Activated T-cell treated with anti-CD3 and anti-CD28 coated beads, Interleukin-2, amount 50 U/mL, for 72 hours (primary cell): ENCODE data around the gene CACNA1D. TPM values are rescaled to one million over a fixed set of nuclear protein-coding genes. Genes with fewer than 3 reads are reported as not detected.

Experiments
- ATAC-seq, 2 donors: fragments of 150-1000 bp; cut with Tn5 transposase; replicated peaks in 1 of 2; 2 replicates each; pipeline ENCODE4 v1.10.0; 2021; ENCODE audit warnings: moderate library complexity in 2 of 2, mild to moderate bottlenecking in 1 of 2
- DNase-seq, 2 donors: peaks; one replicate each; pipeline ENCODE4 v3.0.0; 2021 to 2022; ENCODE audit warnings: mixed read lengths in 1 of 2
- H3K27ac Mint-ChIP-seq: one replicate; pipeline ENCODE4 v1.8.0; 2022; ENCODE audit warnings: mild to moderate bottlenecking, moderate library complexity, mixed read lengths
- H3K27me3 Mint-ChIP-seq: one replicate; pipeline ENCODE4 v1.8.0; 2022; ENCODE audit warnings: low read depth, mixed read lengths
- H3K36me3 Mint-ChIP-seq, 2 donors: one replicate each; pipeline ENCODE4 v1.8.0; 2022; ENCODE audit warnings: mixed read lengths in 2 of 2, mild to moderate bottlenecking in 1 of 2; ENCODE audit not compliant: insufficient read depth in 2 of 2
- H3K4me1 Mint-ChIP-seq: one replicate; pipeline ENCODE4 v1.8.0; 2022; ENCODE audit warnings: low read depth, mixed read lengths
- H3K4me3 Mint-ChIP-seq, 2 donors: one replicate each; pipeline ENCODE4 v1.8.0; 2022; ENCODE audit warnings: mild to moderate bottlenecking in 2 of 2, mixed read lengths in 2 of 2, moderate library complexity in 2 of 2
- H3K9me3 Mint-ChIP-seq, 2 donors: one replicate each; pipeline ENCODE4 v1.8.0; 2022; ENCODE audit warnings: mixed read lengths in 2 of 2
- total RNA-seq, 2 donors: library from RNA; stranded (reverse); gene quantifications; one replicate each; pipeline ENCODE4 v1.2.3, GENCODE V29; 2022

CACNA1D gene
- total RNA-seq, 2 donors from 2014 or later = 0.82 to 1.9 TPM

- Mint-ChIP-seq H3K27ac (no peak overlapping the region), H3K36me3 (no peaks in the 10 kb centered on the region), H3K4me3 (no peak overlapping the region), H3K4me1 (no peaks in the 10 kb centered on the region), H3K27me3 (peaks cover 34% of the 10 kb centered on the region), H3K9me3 (no peaks in the 10 kb centered on the region)
- DNase-seq = no peak
- no peak for ATAC-seq
Measured at GRCh38 chr3:53768478-53769459, 274.4 kb downstream of the CACNA1D start.

GRCh38 chr3:53772562-53772961 lies 278.2 kb downstream of the CACNA1D start:
- peaks cover 35% of the 10 kb centered on the region for H3K27me3 Mint-ChIP-seq

GRCh38 chr3:53773021-53773436 lies 278.6 kb downstream of the CACNA1D start:
- no peak for DNase-seq
- Mint-ChIP-seq H3K27me3 (peaks cover 35% of the 10 kb centered on the region), H3K36me3 (no peaks in the 10 kb centered on the region), H3K4me1 (no peaks in the 10 kb centered on the region), H3K4me3 (no peak overlapping the region), H3K27ac (no peak overlapping the region), H3K9me3 (no peaks in the 10 kb centered on the region)
- ATAC-seq = no peak

More at GRCh38 chr3:53772562-53772961, 278.2 kb downstream of the CACNA1D start:
- DNase-seq (no peak), ATAC-seq (no peak)
- Mint-ChIP-seq H3K4me3 (no peak overlapping the region), H3K4me1 (no peaks in the 10 kb centered on the region), H3K36me3 (no peaks in the 10 kb centered on the region), H3K9me3 (no peaks in the 10 kb centered on the region), H3K27ac (no peak overlapping the region)

- no peak for ATAC-seq
- Mint-ChIP-seq H3K36me3 (no peaks in the 10 kb centered on the region), H3K4me3 (no peak overlapping the region), H3K27me3 (peaks cover 35% of the 10 kb centered on the region), H3K27ac (no peak overlapping the region), H3K9me3 (no peaks in the 10 kb centered on the region), H3K4me1 (no peaks in the 10 kb centered on the region)
- no peak for DNase-seq
Measured at GRCh38 chr3:53773611-53774368, 279.4 kb downstream of the CACNA1D start.

GRCh38 chr3:53774414-53774813 lies 280.0 kb downstream of the CACNA1D start:
- no peaks in the 10 kb centered on the region for H3K4me1 Mint-ChIP-seq
- H3K9me3 Mint-ChIP-seq = no peaks in the 10 kb centered on the region
- DNase-seq (no peak), ATAC-seq (no peak)
- no peak overlapping the region for H3K4me3 Mint-ChIP-seq
- peaks cover 35% of the 10 kb centered on the region for H3K27me3 Mint-ChIP-seq
- H3K36me3 Mint-ChIP-seq = no peaks in the 10 kb centered on the region
- H3K27ac Mint-ChIP-seq = no peak overlapping the region

- H3K4me3 Mint-ChIP-seq = no peak overlapping the region
- ATAC-seq (no peak), DNase-seq (no peak)
- H3K27ac Mint-ChIP-seq = no peak overlapping the region
- no peaks in the 10 kb centered on the region for H3K4me1 Mint-ChIP-seq
- H3K9me3 Mint-ChIP-seq = no peaks in the 10 kb centered on the region
- peaks cover 30% of the 10 kb centered on the region for H3K27me3 Mint-ChIP-seq
- no peaks in the 10 kb centered on the region for H3K36me3 Mint-ChIP-seq
Measured at GRCh38 chr3:53775018-53775417, 280.6 kb downstream of the CACNA1D start.

GRCh38 chr3:53775834-53776251 lies 281.4 kb downstream of the CACNA1D start:
- Mint-ChIP-seq H3K4me1 (no peaks in the 10 kb centered on the region), H3K9me3 (no peaks in the 10 kb centered on the region), H3K36me3 (no peaks in the 10 kb centered on the region), H3K4me3 (no peak overlapping the region), H3K27me3 (peaks cover 22% of the 10 kb centered on the region), H3K27ac (no peak overlapping the region)
- DNase-seq (no peak), ATAC-seq (no peak)

- ATAC-seq (no peak), DNase-seq (no peak)
- Mint-ChIP-seq H3K27me3 (peaks cover 16% of the 10 kb centered on the region), H3K9me3 (no peaks in the 10 kb centered on the region), H3K4me1 (no peaks in the 10 kb centered on the region), H3K27ac (peak overlapping the region; percentile 4), H3K36me3 (no peaks in the 10 kb centered on the region), H3K4me3 (no peak overlapping the region)
Measured at GRCh38 chr3:53776494-53777101, 282.2 kb downstream of the CACNA1D start.

GRCh38 chr3:53777468-53777867 lies 283.1 kb downstream of the CACNA1D start:
- DNase-seq (no peak), ATAC-seq (no peak)
- Mint-ChIP-seq H3K4me1 (no peaks in the 10 kb centered on the region), H3K4me3 (no peak overlapping the region), H3K36me3 (no peaks in the 10 kb centered on the region), H3K27ac (no peak overlapping the region), H3K9me3 (no peaks in the 10 kb centered on the region), H3K27me3 (peaks cover 9% of the 10 kb centered on the region)

- peaks cover 9% of the 10 kb centered on the region for H3K27me3 Mint-ChIP-seq
- no peaks in the 10 kb centered on the region for H3K9me3 Mint-ChIP-seq
- H3K4me3 Mint-ChIP-seq = no peak overlapping the region
- no peaks in the 10 kb centered on the region for H3K4me1 Mint-ChIP-seq
- DNase-seq (no peak), ATAC-seq (no peak)
- no peaks in the 10 kb centered on the region for H3K36me3 Mint-ChIP-seq
- H3K27ac Mint-ChIP-seq = no peak overlapping the region
Measured at GRCh38 chr3:53778153-53778552, 283.7 kb downstream of the CACNA1D start.

- Mint-ChIP-seq H3K9me3 (no peaks in the 10 kb centered on the region), H3K4me3 (no peak overlapping the region), H3K27me3 (peaks cover 16% of the 10 kb centered on the region), H3K27ac (no peak overlapping the region), H3K4me1 (no peaks in the 10 kb centered on the region), H3K36me3 (no peaks in the 10 kb centered on the region)
- DNase-seq (no peak), ATAC-seq (no peak)
Measured at GRCh38 chr3:53780171-53780570, 285.8 kb downstream of the CACNA1D start.

- H3K4me3 Mint-ChIP-seq = no peak overlapping the region
- H3K27ac Mint-ChIP-seq = no peak overlapping the region
- no peaks in the 10 kb centered on the region for H3K9me3 Mint-ChIP-seq
- peaks cover 16% of the 10 kb centered on the region for H3K27me3 Mint-ChIP-seq
- no peaks in the 10 kb centered on the region for H3K4me1 Mint-ChIP-seq
- ATAC-seq = no peak
- no peak for DNase-seq
- no peaks in the 10 kb centered on the region for H3K36me3 Mint-ChIP-seq
Measured at GRCh38 chr3:53780806-53781205, 286.4 kb downstream of the CACNA1D start.

GRCh38 chr3:53787016-53787415 lies 292.6 kb downstream of the CACNA1D start:
- Mint-ChIP-seq H3K27ac (no peak overlapping the region), H3K4me1 (no peaks in the 10 kb centered on the region), H3K4me3 (no peak overlapping the region), H3K9me3 (no peaks in the 10 kb centered on the region), H3K36me3 (no peaks in the 10 kb centered on the region), H3K27me3 (peaks cover 23% of the 10 kb centered on the region)
- no peak for DNase-seq
- ATAC-seq = no peak
